ENCODE results near the gene TADA2A. TPM values are rescaled to one million over a fixed set of nuclear protein-coding genes. Genes with fewer than 3 reads are reported as not detected.
A peak's percentile ranks its signal among the peaks of the same experiment; 100 is the strongest.

The TADA2A gene
- total RNA-seq, 1 donor from 2014 or later = 11.3 TPM

DNA sequence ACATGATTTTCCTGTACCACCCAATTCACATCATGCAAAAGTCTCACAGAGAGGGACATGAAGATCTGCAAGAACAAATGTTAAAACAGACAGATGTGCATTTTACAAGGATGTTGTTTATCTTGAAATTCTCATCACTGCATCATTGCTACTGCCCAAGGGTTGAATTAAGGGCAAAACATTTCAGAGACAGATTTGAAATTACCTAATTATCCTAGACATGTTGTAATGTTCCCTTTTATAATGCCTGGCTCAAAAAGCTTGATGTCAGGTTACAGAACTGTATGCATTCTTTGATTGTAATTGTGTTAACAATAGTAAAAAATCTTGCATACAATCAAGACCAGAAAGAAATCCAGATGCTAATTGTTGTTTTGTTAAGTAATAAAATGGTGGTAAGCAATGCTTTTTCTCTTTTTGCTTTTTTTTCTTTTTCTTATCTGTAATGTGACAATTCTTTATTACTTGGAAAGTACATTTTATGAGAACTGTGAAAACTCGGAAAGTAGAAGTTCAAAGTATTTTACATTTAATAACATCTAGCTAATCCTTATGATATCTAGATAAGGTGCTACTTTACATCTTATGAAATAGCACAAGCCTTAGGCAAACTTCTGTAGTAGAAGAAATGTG is 79.4 kb downstream of the TADA2A start:
- no peak for DNase-seq (ENCODE audit: missing footprints)
- no peak for ATAC-seq
- intact Hi-C loops (cut with DNase I) = loop anchor here (5.0 kb wide), 2 partner anchors 79 to 129 kb away; partner anchors contain the start of genes ACACA and TADA2A

DNA sequence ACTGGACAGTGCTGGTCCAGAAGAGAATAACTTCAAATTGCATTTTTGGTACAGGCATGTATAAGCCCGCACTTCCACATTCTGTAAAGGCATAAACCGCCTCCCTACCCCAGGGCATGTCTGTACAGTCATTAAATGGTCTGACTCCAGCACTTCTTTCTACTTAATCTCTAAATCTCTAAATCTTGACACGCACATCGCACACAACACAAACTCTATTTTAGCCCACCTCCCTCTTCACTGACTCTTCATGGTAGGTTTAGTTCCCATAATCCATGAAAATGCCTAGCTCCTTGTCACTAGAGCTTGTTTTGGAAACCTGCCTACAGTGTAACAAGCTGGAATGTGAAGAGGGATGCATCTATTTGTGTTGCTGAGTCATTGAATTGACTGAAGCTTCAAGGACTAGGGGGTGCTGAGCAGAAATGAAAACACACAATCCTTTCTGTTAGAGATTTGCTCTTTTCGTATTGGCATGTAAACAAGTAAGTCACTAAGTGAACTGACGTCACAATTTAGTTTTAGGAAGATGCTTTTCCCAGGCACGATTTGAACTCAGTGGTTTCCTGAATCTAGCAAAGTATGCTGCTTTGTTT is 81.4 kb downstream of the TADA2A start:
- DNase-seq (ENCODE audit: missing footprints) (no peak), ATAC-seq (peak; percentile 26)
- intact Hi-C loops (cut with DNase I) = loop anchor here (5.0 kb wide), 2 partner anchors 81 to 131 kb away; partner anchors contain the start of genes ACACA and TADA2A

DNA sequence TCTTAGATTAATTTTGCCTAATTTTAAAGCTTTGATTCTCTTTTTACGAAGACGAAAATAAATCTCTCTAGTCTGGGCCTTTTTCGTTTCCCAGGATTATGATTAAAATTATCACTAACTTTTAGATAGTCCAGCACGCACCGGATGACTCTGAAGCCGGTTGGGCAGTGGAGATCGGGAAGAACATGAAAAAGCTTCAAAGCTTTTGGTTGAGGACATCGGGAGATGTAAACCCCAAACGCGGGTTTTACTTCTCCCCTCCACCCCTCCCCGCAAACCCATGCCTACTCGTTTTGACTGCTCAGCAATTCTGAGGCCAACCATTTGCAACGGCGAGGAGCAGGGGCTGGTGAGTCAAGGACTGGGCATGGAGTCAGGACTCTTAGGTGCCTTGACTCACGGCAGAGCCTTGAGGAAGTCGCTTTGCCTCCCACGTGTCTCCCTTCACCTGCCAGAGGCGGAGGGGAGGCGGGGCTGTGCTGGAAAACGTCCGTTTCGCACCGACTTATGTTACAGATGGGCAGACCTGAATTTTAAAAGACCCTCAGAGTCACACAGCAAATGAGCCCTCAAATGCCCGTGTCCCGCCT is 82.0 kb downstream of the TADA2A start:
- DNase-seq (ENCODE audit: missing footprints) (peak; percentile 78), ATAC-seq (peak; percentile 52)
- intact Hi-C loops (cut with DNase I) = loop anchor here (5.0 kb wide), 2 partner anchors 81 to 131 kb away; partner anchors contain the start of genes ACACA and TADA2A

DNA sequence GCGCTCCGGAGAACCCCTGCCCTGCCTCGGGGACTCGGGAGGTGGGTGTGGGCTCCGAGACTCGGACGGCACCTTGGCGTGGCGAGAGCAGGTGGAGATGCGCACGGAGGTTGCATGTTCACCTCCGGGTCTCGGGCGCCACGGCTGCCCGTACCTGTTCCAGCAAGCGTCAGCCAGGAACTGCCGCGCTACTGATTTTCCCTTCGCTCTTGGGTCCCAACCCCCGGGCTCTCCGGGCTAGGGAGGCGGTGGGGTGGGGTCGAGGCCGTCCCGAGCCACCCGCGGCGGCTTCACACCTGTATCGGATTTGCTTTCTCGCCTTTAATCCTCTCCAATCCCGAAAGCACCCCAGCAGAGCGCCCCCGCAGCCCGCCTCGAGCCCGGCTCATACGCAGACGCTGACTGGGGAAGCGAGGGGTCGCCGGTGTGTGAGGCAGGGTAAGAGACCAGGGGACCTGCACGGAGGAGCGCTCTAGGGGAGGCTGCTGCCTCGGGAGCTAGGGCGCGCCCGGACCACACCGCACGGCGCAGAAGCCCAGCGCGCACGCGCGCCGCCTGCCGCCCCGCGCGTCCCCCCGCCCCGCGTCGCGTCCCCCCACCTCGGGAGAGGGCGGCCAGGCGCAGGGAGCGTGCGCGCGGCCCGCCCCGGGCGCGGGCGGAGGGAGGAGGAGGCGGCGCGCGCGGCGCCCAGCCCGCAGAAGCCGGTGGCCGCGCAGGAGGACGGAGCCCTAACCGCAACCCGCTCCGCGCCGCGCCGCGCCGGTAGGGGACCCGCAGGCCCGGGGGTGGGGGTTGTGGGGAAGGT is 82.7 kb downstream of the TADA2A start, which contains the start of gene DUSP14:
Gene DUSP14, plus strand, starts transcription at position 695 of the 805 bp plus-strand sequence. CDS start 22,382 bp downstream, outside the sequence.
- intact Hi-C loops (cut with DNase I) = loop anchor here (5.0 kb wide), 2 partner anchors 82 to 132 kb away; partner anchors contain the start of genes ACACA and TADA2A
- peak; percentile 86 for DNase-seq (ENCODE audit: missing footprints)
- peak; percentile 92 for ATAC-seq

DNA sequence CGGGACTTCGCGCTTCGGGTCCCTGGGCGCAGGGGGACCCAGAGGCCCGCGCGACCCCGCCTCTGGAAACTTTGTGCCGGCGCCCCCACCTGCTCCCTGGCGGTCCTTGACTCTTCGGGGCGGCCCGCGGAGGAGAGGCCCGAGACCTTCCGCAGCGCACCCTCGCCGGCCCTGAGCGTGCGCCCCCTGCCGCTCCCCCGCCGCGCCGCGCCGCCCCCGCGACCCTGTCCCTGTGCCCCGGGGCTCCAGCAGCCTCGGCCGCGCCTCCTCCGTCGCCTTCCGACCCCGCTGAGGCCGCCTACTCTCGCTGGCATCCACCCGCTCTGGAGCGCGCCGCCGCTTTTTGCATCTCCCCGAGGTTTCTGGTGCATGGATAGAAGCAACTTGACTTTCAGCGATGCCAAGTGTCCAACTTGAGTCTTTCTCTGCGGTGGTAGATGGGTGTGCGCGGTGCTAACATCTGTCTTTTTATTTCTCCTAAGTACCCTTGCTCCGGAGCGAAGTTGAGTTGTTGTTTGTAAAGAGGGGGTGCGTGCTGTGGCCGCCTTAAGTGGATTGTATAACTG is 83.4 kb downstream of the TADA2A start:
- ATAC-seq (peak; percentile 55), DNase-seq (ENCODE audit: missing footprints) (peak; percentile 87)
- intact Hi-C loops (cut with DNase I) = no loop called here

DNA sequence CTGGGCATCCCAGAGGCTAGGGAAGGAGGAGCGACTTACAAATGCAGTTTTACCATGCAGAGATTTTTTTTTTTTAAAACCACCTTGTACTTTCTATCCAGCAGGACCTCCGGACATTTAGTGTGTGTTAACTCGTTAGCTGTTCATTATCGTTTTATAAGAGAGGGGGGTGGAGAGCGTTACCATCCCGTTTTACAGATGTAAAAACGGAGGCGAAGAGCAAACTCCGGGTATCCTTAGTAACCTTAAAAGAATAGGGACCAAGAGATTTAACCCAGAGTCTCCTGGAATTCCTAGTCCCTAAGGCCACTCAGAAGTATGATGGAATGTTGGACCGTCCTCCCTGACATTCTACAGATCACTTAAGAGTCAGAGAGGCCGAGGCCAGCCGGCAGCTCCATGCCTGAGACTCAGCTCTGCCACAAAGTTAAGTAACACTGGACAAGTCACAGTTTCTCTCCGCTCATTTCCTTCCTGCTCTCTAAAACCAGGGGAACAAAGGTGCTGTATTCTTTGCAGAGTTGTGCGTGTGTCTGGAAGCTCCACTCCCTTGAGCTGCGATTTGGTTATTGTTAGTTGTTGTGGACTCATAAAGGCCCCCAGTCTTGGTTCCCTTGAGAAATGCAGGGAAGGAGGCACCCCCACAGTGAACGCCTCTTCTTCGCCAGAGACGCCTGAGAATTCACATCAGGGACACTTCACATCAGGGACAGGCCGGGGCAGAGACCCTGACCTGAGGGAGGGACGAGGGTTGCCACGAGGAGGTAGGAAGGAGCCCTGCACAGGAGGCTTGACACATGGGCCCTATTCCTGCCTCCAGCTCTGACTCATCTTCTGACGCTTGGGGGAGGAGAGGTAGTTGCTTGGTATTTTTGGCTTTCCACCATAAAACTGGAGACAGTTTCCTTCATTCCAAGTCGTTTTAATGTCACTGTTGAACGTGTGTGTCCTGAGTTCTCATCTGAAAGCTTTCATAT is 84.2 kb downstream of the TADA2A start:
- intact Hi-C loops (cut with DNase I) = no loop called here
- DNase-seq (ENCODE audit: missing footprints) = no peak
- ATAC-seq = peak; percentile 18

DNA sequence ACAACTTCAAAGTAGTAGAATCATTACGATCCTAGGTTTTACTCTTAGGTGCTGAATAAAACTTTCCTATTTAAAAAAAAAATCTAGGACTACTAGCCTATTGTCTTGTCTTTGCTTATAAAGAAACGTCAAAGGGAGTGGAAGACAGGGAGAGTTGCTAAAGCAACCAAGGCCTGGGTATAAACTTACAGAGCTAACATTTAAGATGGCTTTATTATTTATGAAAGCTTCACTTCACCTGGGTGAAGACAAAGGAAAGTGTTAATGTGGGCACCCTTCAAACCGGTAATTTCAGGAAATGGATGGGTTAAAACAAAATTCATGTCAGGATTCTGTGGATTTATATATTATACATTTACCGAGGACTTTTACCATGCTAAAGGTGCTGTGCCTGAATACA is 85.5 kb downstream of the TADA2A start:
- ATAC-seq (no peak), DNase-seq (ENCODE audit: missing footprints) (no peak)
- intact Hi-C loops (cut with DNase I) = no loop called here

DNA sequence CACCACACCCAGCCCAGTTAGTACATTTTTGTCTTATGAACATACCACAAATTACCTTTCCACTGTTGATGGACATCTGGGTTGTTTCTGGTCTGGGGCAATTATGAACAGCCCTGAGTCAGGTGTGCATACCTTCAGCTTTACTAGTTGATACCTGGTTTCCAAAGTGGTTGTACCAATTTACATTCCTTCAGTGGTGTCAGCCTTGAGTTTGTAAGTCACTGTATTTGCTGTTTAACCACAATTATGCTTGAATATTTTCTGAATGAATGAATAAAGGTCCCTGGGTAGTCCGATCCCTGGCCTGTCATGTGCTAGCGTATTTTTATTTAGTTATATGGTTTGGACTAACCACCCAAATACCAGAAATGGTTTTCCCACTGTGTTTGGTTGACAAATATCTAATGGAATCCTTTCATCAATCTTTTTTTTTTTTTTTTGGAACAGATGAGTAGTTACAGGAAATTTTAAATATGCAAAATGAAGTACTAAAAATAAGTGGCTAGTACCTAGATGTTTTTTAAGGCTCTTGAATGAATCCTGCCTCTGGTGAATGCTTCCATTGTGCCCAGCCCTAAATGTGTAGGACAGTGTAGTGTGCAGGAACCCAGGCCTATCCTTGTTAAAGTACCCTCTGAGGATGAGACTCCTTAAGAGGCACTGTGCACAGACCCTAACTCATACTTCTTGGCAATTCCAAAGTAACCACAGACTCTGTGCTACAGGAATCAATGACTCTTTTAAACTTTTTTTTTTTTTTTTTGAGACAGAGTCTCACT is 86.8 kb downstream of the TADA2A start:
- intact Hi-C loops (cut with DNase I) = no loop called here
- no peak for ATAC-seq
- DNase-seq (ENCODE audit: missing footprints) = no peak

DNA sequence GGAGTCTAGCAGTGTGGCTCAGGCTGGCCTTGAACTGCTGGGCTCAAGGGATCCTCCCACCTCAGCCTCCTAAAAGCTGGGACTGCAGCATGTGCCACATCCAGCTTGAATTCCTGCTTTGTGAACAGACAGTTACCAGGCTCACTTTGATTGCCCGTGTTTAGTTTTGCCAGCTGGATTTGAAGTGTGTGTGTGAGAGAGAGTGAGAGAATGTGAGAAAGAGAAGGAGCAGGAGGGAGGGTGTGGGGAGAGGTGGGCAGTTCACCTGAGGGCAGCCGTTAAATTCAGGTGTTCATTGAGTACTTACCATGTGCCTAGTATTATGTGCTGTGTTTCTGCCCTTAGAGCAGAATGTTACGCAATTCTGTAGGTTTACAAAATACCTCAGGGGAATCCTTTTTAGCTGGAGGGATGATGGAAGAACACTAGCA is 87.7 kb downstream of the TADA2A start:
- intact Hi-C loops (cut with DNase I) = no loop called here

DNA sequence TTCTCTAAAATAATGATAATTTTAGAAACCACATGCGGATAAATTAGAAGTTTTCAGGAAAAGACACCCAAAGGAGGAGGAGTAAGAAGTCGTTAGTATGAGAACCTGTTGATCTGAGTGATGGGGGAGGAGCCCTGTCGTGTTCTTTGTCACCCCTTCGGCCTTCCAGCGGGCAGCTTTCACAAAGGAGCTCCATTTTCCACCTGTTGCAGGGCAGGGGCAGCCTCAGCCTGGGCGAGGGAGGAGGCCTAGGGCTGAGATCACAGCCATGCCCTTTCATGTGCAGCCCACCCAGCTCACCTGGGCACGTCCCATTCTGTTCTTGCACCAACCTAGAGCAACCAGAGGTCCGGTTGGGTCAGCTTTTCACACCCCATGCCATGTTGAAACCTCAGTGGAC is 88.3 kb downstream of the TADA2A start:
- ATAC-seq = no peak
- intact Hi-C loops (cut with DNase I) = no loop called here
- DNase-seq (ENCODE audit: missing footprints) = no peak

More for the DNA sequence above, 87.7 kb downstream of the TADA2A start:
- no peak for ATAC-seq
- no peak for DNase-seq (ENCODE audit: missing footprints)

DNA sequence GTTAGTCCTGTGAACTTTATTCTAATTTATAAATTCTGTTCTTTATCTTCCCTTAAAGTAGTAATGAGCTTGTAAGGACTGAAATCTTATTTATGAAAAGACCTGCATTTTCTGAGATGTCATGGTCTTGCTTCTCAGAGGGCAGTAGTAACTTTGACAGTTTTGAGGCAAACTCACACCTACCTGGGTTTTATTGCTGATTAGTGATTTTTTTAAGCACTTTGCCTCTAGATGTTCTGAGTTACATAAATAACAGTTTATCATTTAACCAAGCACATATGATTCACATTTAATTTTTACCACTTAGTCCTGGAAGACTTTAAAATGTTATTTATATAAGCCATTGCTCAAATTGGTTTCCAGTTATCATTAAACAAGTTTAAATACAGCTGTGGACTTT is 93.7 kb downstream of the TADA2A start:
- DNase-seq (ENCODE audit: missing footprints) (no peak), ATAC-seq (no peak)
- intact Hi-C loops (cut with DNase I) = no loop called here

DNA sequence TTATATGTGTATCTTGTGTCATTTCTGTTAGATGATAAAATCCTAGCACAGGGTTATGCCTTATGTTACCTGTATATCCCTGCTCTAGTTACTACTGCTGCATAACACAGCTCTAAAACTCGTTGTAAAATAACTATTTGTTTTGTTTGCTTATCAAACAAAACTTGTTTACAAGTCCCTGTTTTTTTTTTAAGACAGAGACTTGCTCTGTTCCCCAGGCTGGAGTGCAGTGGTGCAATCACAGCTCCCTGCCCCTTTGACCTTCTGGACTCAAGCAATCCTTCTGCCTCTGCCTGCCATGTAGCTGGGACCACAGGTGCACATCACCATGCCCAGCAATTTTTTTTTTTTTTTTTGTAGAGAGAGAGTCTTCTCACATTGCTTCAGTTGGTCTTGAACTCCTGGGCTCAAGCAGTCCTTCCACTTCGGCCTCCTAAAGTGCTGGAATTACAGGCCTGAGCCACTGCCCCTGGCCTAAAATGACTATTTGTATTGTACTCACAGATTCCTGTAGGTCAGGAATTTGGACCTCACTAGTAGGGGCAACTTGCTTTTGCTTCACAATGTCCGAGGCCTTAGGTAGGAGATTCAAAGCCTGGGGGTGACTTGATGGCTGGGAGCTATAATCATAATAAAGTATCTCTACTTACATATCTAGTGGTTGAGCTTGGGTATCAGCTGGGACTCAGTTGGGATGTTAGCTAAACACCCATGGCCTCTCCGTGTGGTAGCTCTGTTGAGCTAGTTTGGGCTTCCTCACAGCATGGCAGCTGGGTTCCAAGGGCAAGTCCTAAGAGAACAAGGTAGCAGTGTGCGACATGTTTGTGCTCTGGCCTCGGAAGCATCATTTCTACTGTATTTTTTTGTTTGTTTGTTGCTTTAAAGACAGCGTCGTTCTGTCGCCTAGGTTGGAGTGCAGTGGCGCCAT is 95.6 kb downstream of the TADA2A start:
- DNase-seq (ENCODE audit: missing footprints) (no peak), ATAC-seq (no peak)
- intact Hi-C loops (cut with DNase I) = no loop called here

DNA sequence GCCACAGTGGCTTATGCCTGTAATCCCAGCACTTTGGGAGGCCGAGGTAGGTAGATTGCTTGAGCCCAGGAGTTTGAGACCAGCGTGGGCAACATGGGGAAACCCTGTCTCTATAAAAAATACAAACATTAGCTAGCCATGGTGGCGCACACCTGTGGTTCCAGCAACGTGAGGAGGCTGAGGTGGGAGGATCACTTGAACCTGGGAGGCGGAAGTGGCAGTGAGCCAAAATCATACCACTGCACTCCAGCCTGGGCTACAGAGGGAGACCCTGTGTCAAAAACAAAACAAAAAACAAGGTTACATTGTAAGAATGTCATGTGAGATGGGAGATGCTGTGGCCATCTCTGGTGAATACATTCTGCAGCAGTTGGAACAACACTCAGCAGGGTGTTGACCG is 96.5 kb downstream of the TADA2A start:
- DNase-seq (ENCODE audit: missing footprints) (no peak), ATAC-seq (no peak)
- intact Hi-C loops (cut with DNase I) = no loop called here

DNA sequence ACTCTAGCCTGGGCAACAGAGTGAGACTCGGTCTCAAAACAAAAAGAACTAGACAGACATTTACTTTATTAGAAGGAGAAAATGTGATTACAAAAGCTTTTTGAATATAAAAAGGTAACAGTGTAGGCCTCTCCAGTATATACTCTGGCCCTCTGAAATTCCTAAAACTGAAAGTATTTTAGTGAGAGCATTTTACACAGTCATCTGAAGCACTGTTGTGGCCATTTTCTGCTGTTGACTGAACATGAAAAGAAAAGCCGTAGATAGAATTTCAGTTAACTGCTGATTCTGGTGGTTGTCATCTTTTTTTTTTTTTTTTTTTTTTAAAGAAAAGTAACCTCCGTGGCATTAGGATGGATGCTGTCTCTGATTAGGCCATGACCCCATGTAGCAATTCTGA is 98.6 kb downstream of the TADA2A start:
- DNase-seq (ENCODE audit: missing footprints) = no peak
- no peak for ATAC-seq
- intact Hi-C loops (cut with DNase I) = no loop called here

DNA sequence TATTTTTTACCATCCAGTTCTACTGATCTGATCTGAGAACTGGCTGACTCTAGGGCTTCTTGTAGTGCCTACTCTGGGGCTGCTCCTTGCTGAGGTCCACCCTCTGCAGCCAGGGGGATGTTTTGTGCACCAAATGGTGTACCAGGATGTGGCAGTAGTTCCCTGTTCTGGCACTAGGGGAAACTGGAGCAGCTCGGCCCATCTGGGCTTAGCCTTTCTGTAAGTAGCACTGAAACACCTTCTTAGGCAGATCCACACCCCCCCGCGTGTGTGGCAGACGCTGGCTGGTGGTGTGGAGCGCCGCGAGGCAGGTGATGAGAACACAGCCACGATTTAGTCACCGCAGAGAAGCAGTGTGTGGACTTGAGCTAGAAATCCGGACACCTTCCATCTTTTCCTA is 100.0 kb downstream of the TADA2A start:
- ATAC-seq = peak; percentile 30
- DNase-seq (ENCODE audit: missing footprints) = peak; percentile 27
- intact Hi-C loops (cut with DNase I) = no loop called here

DNA sequence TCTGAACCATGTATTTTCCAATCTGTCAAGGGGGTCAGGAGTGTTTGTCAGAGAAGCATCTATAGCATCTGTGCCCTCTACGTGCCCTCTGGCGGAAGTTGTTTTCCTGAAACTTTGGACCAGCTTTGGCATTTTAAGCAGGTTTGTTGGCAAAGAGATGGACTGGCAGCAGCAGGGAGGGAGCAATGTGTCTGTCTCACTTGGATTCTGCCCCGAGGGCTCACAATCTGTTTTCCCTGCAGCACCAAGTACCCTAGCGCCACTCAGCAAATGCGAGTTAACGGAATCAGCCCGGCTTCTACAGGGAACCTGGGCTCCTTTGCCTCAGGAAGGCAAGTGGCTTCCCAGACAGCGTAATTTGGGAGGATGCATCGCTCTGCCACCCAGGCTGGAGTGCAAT is 100.4 kb downstream of the TADA2A start:
- ATAC-seq (peak; percentile 33), DNase-seq (ENCODE audit: missing footprints) (no peak)
- intact Hi-C loops (cut with DNase I) = no loop called here
